ENCODE results near the gene SHLD1. TPM values are rescaled to one million over a fixed set of nuclear protein-coding genes. Genes with fewer than 3 reads are reported as not detected.

The SHLD1 gene
- total RNA-seq, 2 donors from 2014 or later = 10.1 to 14.4 TPM

GRCh38 chr20:5888041-5888440, 137.8 kb downstream of the SHLD1 start:
- Mint-ChIP-seq H3K4me1 (ENCODE audit: low read depth) (no peaks in the 10 kb centered on the region), H3K9me3 (no peaks in the 10 kb centered on the region), H3K27ac (no peak overlapping the region), H3K36me3 (ENCODE audit: insufficient read depth in 2 of 2) (no peaks in the 10 kb centered on the region), H3K27me3 (ENCODE audit: low read depth) (peaks cover 9% of the 10 kb centered on the region), H3K4me3 (no peak overlapping the region)
- ATAC-seq (replicated peaks in 1 of 2) (no peak), DNase-seq (no peak)

GRCh38 chr20:5890773-5891441, 140.7 kb downstream of the SHLD1 start:
- H3K4me3 Mint-ChIP-seq = no peak overlapping the region
- H3K36me3 Mint-ChIP-seq (ENCODE audit: insufficient read depth in 2 of 2) = no peaks in the 10 kb centered on the region
- no peaks in the 10 kb centered on the region for H3K4me1 Mint-ChIP-seq (ENCODE audit: low read depth)
- H3K27me3 Mint-ChIP-seq (ENCODE audit: low read depth) = peaks cover 15% of the 10 kb centered on the region
- ATAC-seq (replicated peaks in 1 of 2) (no peak), DNase-seq (no peak)
- H3K27ac Mint-ChIP-seq = no peak overlapping the region
- H3K9me3 Mint-ChIP-seq = no peaks in the 10 kb centered on the region

GRCh38 chr20:5893052-5893451, 142.9 kb downstream of the SHLD1 start:
- Mint-ChIP-seq H3K27ac (no peak overlapping the region), H3K4me3 (no peak overlapping the region), H3K27me3 (ENCODE audit: low read depth) (peaks cover 30% of the 10 kb centered on the region), H3K4me1 (ENCODE audit: low read depth) (no peaks in the 10 kb centered on the region), H3K9me3 (peaks cover 0 to 3% of the 10 kb centered on the region in 2 donors), H3K36me3 (ENCODE audit: insufficient read depth in 2 of 2) (no peaks in the 10 kb centered on the region)
- ATAC-seq (replicated peaks in 1 of 2) (no peak), DNase-seq (no peak)

GRCh38 chr20:5893621-5894020, 143.4 kb downstream of the SHLD1 start:
- Mint-ChIP-seq H3K9me3 (peaks cover 0 to 3% of the 10 kb centered on the region in 2 donors), H3K4me3 (no peak overlapping the region), H3K36me3 (ENCODE audit: insufficient read depth in 2 of 2) (no peaks in the 10 kb centered on the region)

DNA sequence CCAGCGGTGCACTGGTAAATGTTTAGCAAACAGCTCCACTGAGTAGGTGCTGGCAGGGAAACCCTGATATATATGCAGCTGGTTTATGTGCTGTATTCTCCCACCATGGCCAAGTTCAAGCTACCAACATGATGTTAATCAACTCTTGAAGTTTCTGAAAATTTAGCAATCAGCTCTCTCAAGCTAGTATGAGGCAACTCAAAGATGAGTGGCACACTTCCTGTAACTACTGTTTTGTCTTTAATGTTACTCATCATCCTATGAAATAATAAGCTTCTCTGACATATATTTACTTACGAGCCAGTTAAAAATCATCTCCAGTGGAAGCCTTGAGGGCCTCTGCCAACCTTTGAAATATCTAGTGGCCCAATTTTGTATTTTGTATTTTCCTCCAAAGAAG, 145.4 kb downstream of the SHLD1 start:
- no peaks in the 10 kb centered on the region for H3K36me3 Mint-ChIP-seq (ENCODE audit: insufficient read depth in 2 of 2)

More at GRCh38 chr20:5893621-5894020, 143.4 kb downstream of the SHLD1 start:
- Mint-ChIP-seq H3K4me1 (ENCODE audit: low read depth) (no peaks in the 10 kb centered on the region), H3K27ac (no peak overlapping the region), H3K27me3 (ENCODE audit: low read depth) (peaks cover 36% of the 10 kb centered on the region)
- ATAC-seq (replicated peaks in 1 of 2) (no peak), DNase-seq (no peak)

GRCh38 chr20:5899444-5899843, 149.2 kb downstream of the SHLD1 start:
- peaks cover 42% of the 10 kb centered on the region for H3K27me3 Mint-ChIP-seq (ENCODE audit: low read depth)
- peaks cover 2 to 4% of the 10 kb centered on the region in 2 donors for H3K9me3 Mint-ChIP-seq
- H3K4me1 Mint-ChIP-seq (ENCODE audit: low read depth) = no peaks in the 10 kb centered on the region
- DNase-seq = no peak
- H3K4me3 Mint-ChIP-seq = no peak overlapping the region
- H3K27ac Mint-ChIP-seq = no peak overlapping the region
- ATAC-seq (replicated peaks in 1 of 2) = no peak
- H3K36me3 Mint-ChIP-seq (ENCODE audit: insufficient read depth in 2 of 2) = no peaks in the 10 kb centered on the region

More for the DNA sequence above, 145.4 kb downstream of the SHLD1 start:
- Mint-ChIP-seq H3K9me3 (peaks cover 2 to 4% of the 10 kb centered on the region in 2 donors), H3K27me3 (ENCODE audit: low read depth) (peaks cover 42% of the 10 kb centered on the region), H3K4me1 (ENCODE audit: low read depth) (no peaks in the 10 kb centered on the region), H3K4me3 (no peak overlapping the region), H3K27ac (no peak overlapping the region)
- no peak for ATAC-seq (replicated peaks in 1 of 2)
- DNase-seq = no peak

DNA sequence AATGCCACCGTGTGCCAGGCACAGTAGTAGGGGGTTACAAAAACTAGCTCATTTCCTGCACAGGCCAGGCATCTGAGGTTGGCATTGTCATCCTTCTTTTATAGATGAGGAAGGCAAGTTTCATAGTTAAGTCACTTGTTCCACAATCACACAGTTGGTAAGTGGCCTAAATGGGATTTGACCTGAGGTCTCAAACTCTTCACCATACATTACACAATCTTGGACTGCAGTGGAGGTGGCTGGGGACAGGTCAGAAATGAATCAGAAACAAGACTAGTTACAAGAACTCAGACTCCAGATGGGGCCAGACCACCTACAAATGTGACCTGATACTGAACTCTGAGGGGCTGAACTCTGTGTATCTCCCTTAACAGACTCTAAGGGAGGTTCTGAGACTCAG, 150.7 kb downstream of the SHLD1 start:
- DNase-seq (no peak), ATAC-seq (replicated peaks in 1 of 2) (peak in 1 of 2 donors; percentile 23)
- Mint-ChIP-seq H3K27ac (no peak overlapping the region), H3K27me3 (ENCODE audit: low read depth) (peaks cover 28% of the 10 kb centered on the region), H3K4me1 (ENCODE audit: low read depth) (no peaks in the 10 kb centered on the region), H3K36me3 (ENCODE audit: insufficient read depth in 2 of 2) (no peaks in the 10 kb centered on the region), H3K4me3 (no peak overlapping the region), H3K9me3 (peaks cover 2 to 4% of the 10 kb centered on the region in 2 donors)

DNA sequence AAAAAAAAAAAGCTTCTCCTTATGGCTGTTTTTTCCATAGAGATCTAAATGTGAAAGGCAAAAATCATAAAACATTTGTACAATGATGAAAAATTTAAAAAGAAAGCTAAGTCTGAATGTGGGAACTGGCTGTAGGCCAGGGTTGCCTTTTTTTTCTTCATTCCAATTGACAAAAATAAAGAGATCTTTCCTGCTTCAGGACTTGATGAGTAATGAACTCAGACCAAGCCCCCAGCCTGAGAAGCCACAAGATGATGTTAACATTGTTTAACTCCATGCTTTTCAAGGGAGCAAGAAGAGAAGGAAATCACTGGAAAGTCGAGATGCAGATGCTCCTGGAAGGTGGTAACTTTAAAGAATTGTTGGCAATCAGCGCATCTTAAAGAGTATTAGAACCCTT, 158.8 kb downstream of the SHLD1 start:
- H3K27me3 Mint-ChIP-seq (ENCODE audit: low read depth) = peaks cover 76% of the 10 kb centered on the region

GRCh38 chr20:5910186-5910585, 160.0 kb downstream of the SHLD1 start:
- H3K4me3 Mint-ChIP-seq = peak overlapping the region in 1 of 2 donors; percentile 83
- peaks cover 88% of the 10 kb centered on the region for H3K27me3 Mint-ChIP-seq (ENCODE audit: low read depth)
- no peaks in the 10 kb centered on the region for H3K36me3 Mint-ChIP-seq (ENCODE audit: insufficient read depth in 2 of 2)
- H3K27ac Mint-ChIP-seq = no peak overlapping the region
- H3K4me1 Mint-ChIP-seq (ENCODE audit: low read depth) = peaks cover 17% of the 10 kb centered on the region
- ATAC-seq (replicated peaks in 1 of 2) = no peak
- no peak for DNase-seq
- no peaks in the 10 kb centered on the region for H3K9me3 Mint-ChIP-seq

More for the DNA sequence above, 158.8 kb downstream of the SHLD1 start:
- H3K36me3 Mint-ChIP-seq (ENCODE audit: insufficient read depth in 2 of 2) = no peaks in the 10 kb centered on the region
- H3K4me3 Mint-ChIP-seq = no peak overlapping the region
- ATAC-seq (replicated peaks in 1 of 2) (no peak), DNase-seq (no peak)
- H3K4me1 Mint-ChIP-seq (ENCODE audit: low read depth) = peaks cover 17% of the 10 kb centered on the region
- H3K9me3 Mint-ChIP-seq = no peaks in the 10 kb centered on the region
- H3K27ac Mint-ChIP-seq = no peak overlapping the region

DNA sequence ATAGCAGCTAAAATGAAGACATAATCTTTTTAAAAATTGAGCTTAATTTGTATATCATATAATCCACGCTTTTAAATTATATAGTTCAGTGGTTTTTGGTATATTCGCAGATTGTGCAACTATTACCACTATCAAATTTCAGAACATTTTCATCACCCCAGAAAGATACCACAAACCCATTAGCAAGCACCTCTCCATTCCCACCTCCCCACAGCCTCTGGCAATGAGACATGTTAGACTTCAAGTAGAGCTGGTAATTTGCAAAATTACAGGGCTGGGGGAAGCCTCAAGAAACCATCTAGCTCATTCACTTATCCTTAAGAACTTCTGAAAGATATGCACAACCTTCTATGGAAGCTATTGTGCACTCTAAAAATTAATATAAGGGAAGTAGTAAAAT, 163.0 kb downstream of the SHLD1 start:
- no peak for ATAC-seq (replicated peaks in 1 of 2)
- peaks cover 72% of the 10 kb centered on the region for H3K27me3 Mint-ChIP-seq (ENCODE audit: low read depth)
- no peaks in the 10 kb centered on the region for H3K36me3 Mint-ChIP-seq (ENCODE audit: insufficient read depth in 2 of 2)

More for the DNA sequence above, 163.0 kb downstream of the SHLD1 start:
- Mint-ChIP-seq H3K4me1 (ENCODE audit: low read depth) (peaks cover 17% of the 10 kb centered on the region), H3K9me3 (no peaks in the 10 kb centered on the region), H3K4me3 (no peak overlapping the region), H3K27ac (no peak overlapping the region)
- no peak for DNase-seq

Other genes starting within 250 kb of the SHLD1 start
- gene GPCPD1, start 139.4 kb upstream of the SHLD1 start, total RNA-seq = 10 to 100 TPM; 39.1 to 46.0 TPM
- gene CHGB, start 161.1 kb downstream of the SHLD1 start, total RNA-seq = not detected
- gene TRMT6, start 200.1 kb downstream of the SHLD1 start, total RNA-seq = 10 to 100 TPM; 17.5 to 23.2 TPM
- 10 to 100 TPM; 39.2 to 53.9 TPM for gene MCM8, start 200.3 kb downstream of the SHLD1 start, total RNA-seq